SU-DHL-6 (cell line): ENCODE results near the gene SLC38A1.
"Not testable (repeated sequence)": the region's sequence is repeated elsewhere in the genome, so short reads cannot be mapped to it uniquely, and the experiment has no call there.

Experiments
- EZH2phosphoT487 ChIP-seq: fragments of 200-600 bp; sonication (generic), shearing (Covaris generic); conservative IDR thresholded peaks from 2 replicates; pipeline ENCODE4 v1.6.1; 2018; ENCODE audit warnings: mild to moderate bottlenecking, antibody characterized with exemption, low read length, moderate library complexity, mixed read lengths
- TF ChIP-seq, protein P1 (sequence below): fragments of 200-600 bp; sonication (generic); IDR thresholded peaks from one replicate; pipeline ENCODE4 v1.5.1; 2017; ENCODE audit warnings: antibody characterized with exemption, mild to moderate bottlenecking, low read length, moderate library complexity; ENCODE audit not compliant: insufficient read depth, poor library complexity, severe bottlenecking

DNA sequence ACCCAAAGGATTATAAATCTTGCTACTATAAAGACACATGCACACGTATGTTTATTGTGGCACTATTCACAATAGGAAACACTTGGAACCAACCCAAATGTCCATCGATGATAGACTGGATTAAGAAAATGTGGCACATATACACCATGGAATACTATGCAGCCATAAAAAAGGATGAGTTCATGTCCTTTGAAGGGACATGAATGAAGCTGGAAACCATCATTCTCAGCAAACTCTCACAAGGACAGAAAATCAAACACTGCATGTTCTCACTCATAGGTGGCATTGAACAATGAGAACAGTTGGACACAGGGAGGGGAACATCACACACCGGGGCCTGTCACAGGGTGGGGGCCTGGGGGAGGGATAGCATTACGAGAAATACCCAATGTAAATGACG, 16.8 kb downstream of the SLC38A1 start:
- TF ChIP-seq, protein P1, sequence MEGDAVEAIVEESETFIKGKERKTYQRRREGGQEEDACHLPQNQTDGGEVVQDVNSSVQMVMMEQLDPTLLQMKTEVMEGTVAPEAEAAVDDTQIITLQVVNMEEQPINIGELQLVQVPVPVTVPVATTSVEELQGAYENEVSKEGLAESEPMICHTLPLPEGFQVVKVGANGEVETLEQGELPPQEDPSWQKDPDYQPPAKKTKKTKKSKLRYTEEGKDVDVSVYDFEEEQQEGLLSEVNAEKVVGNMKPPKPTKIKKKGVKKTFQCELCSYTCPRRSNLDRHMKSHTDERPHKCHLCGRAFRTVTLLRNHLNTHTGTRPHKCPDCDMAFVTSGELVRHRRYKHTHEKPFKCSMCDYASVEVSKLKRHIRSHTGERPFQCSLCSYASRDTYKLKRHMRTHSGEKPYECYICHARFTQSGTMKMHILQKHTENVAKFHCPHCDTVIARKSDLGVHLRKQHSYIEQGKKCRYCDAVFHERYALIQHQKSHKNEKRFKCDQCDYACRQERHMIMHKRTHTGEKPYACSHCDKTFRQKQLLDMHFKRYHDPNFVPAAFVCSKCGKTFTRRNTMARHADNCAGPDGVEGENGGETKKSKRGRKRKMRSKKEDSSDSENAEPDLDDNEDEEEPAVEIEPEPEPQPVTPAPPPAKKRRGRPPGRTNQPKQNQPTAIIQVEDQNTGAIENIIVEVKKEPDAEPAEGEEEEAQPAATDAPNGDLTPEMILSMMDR = not testable (repeated sequence)
- TF ChIP-seq EZH2phosphoT487 = not testable (repeated sequence)
